GM23338 (cell line): ENCODE data around the gene CDK13. TPM values are rescaled to one million over a fixed set of nuclear protein-coding genes. Genes with fewer than 3 reads are reported as not detected.

Experiments used
- ATAC-seq: fragments of 200-7000 bp; cut with Tn5 transposase; 3 replicates; pipeline ENCODE4 v1.9.1; 2020
- DNase-seq: peaks from one replicate; pipeline ENCODE4 v3.0.0-alpha.2; 2015; ENCODE audit warnings: low spot score
- H2AFZ ChIP-seq: fragments of 200-600 bp; sonication (generic); 2 replicates; pipeline ENCODE4 v1.8.0; 2016; ENCODE audit warnings: antibody characterized with exemption, mild to moderate bottlenecking, moderate library complexity
- H3F3A ChIP-seq: fragments of 200-600 bp; sonication (generic); replicated peaks from 2 replicates; pipeline ENCODE4 v1.8.0; 2017; ENCODE audit warnings: antibody characterized with exemption, mixed run types, low read depth
- H3K27ac ChIP-seq: fragments of 200-600 bp; sonication (generic); 2 replicates; pipeline ENCODE4 v1.6.1; 2016; ENCODE audit warnings: low read depth
- H3K27me3 ChIP-seq: fragments of 200-600 bp; sonication (generic); 2 replicates; pipeline ENCODE4 v1.8.0; 2016; ENCODE audit warnings: mild to moderate bottlenecking, mixed run types, moderate library complexity; ENCODE audit not compliant: insufficient read depth
- H3K36me3 ChIP-seq: fragments of 200-600 bp; sonication (generic); 2 replicates; pipeline ENCODE4 v1.8.0; 2016; ENCODE audit warnings: mild to moderate bottlenecking; ENCODE audit not compliant: insufficient read depth
- H3K4me1 ChIP-seq: fragments of 200-600 bp; sonication (generic); 2 replicates; pipeline ENCODE4 v1.8.0; 2016; ENCODE audit warnings: mild to moderate bottlenecking, moderate library complexity; ENCODE audit not compliant: insufficient read depth
- H3K4me2 ChIP-seq: fragments of 200-600 bp; sonication (generic); 2 replicates; pipeline ENCODE4 v1.7.1; 2017; ENCODE audit warnings: mixed run types
- H3K4me3 ChIP-seq: fragments of 200-600 bp; sonication (generic); 2 replicates; pipeline ENCODE4 v1.6.1; 2016; ENCODE audit warnings: mixed run types
- H3K79me2 ChIP-seq: fragments of 200-600 bp; sonication (generic); replicated peaks from 2 replicates; pipeline ENCODE4 v1.8.0; 2017; ENCODE audit warnings: mild to moderate bottlenecking; ENCODE audit not compliant: insufficient read depth
- H3K9me2 ChIP-seq: fragments of 200-600 bp; sonication (generic); 2 replicates; pipeline ENCODE4 v1.8.0; 2017; ENCODE audit not compliant: insufficient read depth
- H4K20me1 ChIP-seq: fragments of 200-600 bp; sonication (generic); replicated peaks from 2 replicates; pipeline ENCODE4 v1.8.0; 2017; ENCODE audit warnings: mild to moderate bottlenecking; ENCODE audit not compliant: insufficient read depth
- H3K27ac Mint-ChIP-seq: 2 replicates; pipeline ENCODE4 v1.8.0; 2020; ENCODE audit warnings: inconsistent platforms, mild to moderate bottlenecking, moderate library complexity, mixed read lengths
- H3K27me3 Mint-ChIP-seq: 3 replicates; pipeline ENCODE4 v1.8.0; 2022; ENCODE audit warnings: low read depth, mild to moderate bottlenecking, moderate library complexity, mixed read lengths, inconsistent platforms; ENCODE audit not compliant: insufficient read depth, poor library complexity
- H3K36me3 Mint-ChIP-seq: 3 replicates; pipeline ENCODE4 v1.8.0; 2021; ENCODE audit warnings: low read depth, mild to moderate bottlenecking, inconsistent platforms, moderate library complexity, mixed read lengths
- H3K4me1 Mint-ChIP-seq: 3 replicates; pipeline ENCODE4 v1.8.0; 2020; ENCODE audit warnings: mild to moderate bottlenecking, inconsistent platforms, mixed read lengths
- H3K4me3 Mint-ChIP-seq: 3 replicates; pipeline ENCODE4 v1.8.0; 2021; ENCODE audit warnings: moderate library complexity, mild to moderate bottlenecking, inconsistent platforms, mixed read lengths
- H3K9me3 Mint-ChIP-seq: 3 replicates; pipeline ENCODE4 v1.8.0; 2020; ENCODE audit warnings: moderate library complexity, mild to moderate bottlenecking, inconsistent platforms, mixed read lengths
- CREB1 ChIP-seq: fragments of 250-450 bp; sonication (Bioruptor Pico); IDR thresholded peaks from 2 replicates; pipeline ENCODE4 v1.5.0; 2020; ENCODE audit warnings: low read depth, mild to moderate bottlenecking, moderate library complexity
- ETS1 ChIP-seq: IDR thresholded peaks from 2 replicates; pipeline ENCODE4 v1.6.1; 2016; ENCODE audit warnings: antibody characterized with exemption
- EZH2 ChIP-seq: fragments of 200-600 bp; sonication (generic); IDR thresholded peaks from one replicate; pipeline ENCODE4 v1.8.0; 2017; ENCODE audit warnings: antibody characterized with exemption, mild to moderate bottlenecking, low read depth; ENCODE audit not compliant: unreplicated experiment
- EZH2phosphoT487 ChIP-seq: fragments of 200-600 bp; sonication (generic); IDR thresholded peaks from one replicate; pipeline ENCODE4 v1.8.1; 2018; ENCODE audit warnings: antibody characterized with exemption; ENCODE audit not compliant: unreplicated experiment
- JUNB ChIP-seq: IDR thresholded peaks from one replicate; pipeline ENCODE4 v1.6.1; 2016; ENCODE audit warnings: antibody characterized with exemption; ENCODE audit not compliant: unreplicated experiment
- NANOG ChIP-seq: IDR thresholded peaks from 2 replicates; pipeline ENCODE4 v1.6.1; 2016; ENCODE audit warnings: antibody characterized with exemption, borderline replicate concordance
- REST ChIP-seq: IDR thresholded peaks from one replicate; pipeline ENCODE4 v1.6.1; 2018; ENCODE audit warnings: antibody characterized with exemption; ENCODE audit not compliant: unreplicated experiment
- ZNF114 ChIP-seq: fragments of 250-450 bp; sonication (Bioruptor Pico); IDR thresholded peaks from 2 replicates; pipeline ENCODE4 v1.5.0; 2020; ENCODE audit warnings: mild to moderate bottlenecking, moderate library complexity
- ZNF462 ChIP-seq: fragments of 250-450 bp; sonication (Bioruptor Pico); IDR thresholded peaks from 2 replicates; pipeline ENCODE4 v1.5.0; 2020; ENCODE audit warnings: mild to moderate bottlenecking, moderate library complexity
- polyA plus RNA-seq: library from polyadenylated mRNA; unstranded; fragments of >200 nt; fragmentation: Nextera tagmentation; extraction: Ambion mirVana; gene quantifications from 2 replicates; pipeline ENCODE4 v1.2.1, GENCODE V29; 2016
- total RNA-seq: library from RNA; depleted of rRNA; stranded (reverse); fragments of >200 nt; shearing (Covaris generic); gene quantifications from 2 replicates; pipeline ENCODE4 v1.2.3, GENCODE V29; 2014

CDK13 gene
- total and polyA plus RNA-seq, 2 experiments from 2014 or later = 39.4 to 80.2 TPM

GRCh38 chr7:40098810-40099209, 148.8 kb downstream of the CDK13 start (continued):
- TF ChIP-seq ZNF462 (no peak), NANOG (no peak), ETS1 (no peak), REST (no peak)

GRCh38 chr7:40099837-40100236, 149.8 kb downstream of the CDK13 start:
- ATAC-seq = no peak
- H3K27me3 Mint-ChIP-seq = no peaks in the 10 kb centered on the region
- no peaks in the 10 kb centered on the region for H3K9me3 Mint-ChIP-seq
- Histone ChIP-seq H3K27me3 (no peaks in the 10 kb centered on the region), H3K4me1 (peaks cover 27% of the 10 kb centered on the region), H2AFZ (no peak overlapping the region), H3K27ac (no peak overlapping the region), H3K36me3 (no peaks in the 10 kb centered on the region), H3K4me2 (no peak overlapping the region), H3K9me2 (no peaks in the 10 kb centered on the region), H3K79me2 (no peaks in the 10 kb centered on the region), H3F3A (no peaks in the 10 kb centered on the region), H4K20me1 (no peaks in the 10 kb centered on the region), H3K4me3 (no peak overlapping the region)
- H3K36me3 Mint-ChIP-seq = peaks cover 3% of the 10 kb centered on the region; the same call in 2 of the 3 replicates
- peaks cover 25% of the 10 kb centered on the region for H3K4me1 Mint-ChIP-seq
- no peak overlapping the region for H3K4me3 Mint-ChIP-seq
- no peak overlapping the region for H3K27ac Mint-ChIP-seq
- no peak for DNase-seq
- TF ChIP-seq NANOG (no peak), ZNF114 (CRISPR knock-in tag) (no peak), REST (no peak), CREB1 (CRISPR knock-in tag) (no peak), ETS1 (no peak), EZH2phosphoT487 (no peak), JUNB (no peak), EZH2 (no peak)
